Memory B cell (primary cell): Measurements from ENCODE around the gene NFIX.

ENCODE experiments used
- ATAC-seq: fragments of 150-1000 bp; cut with Tn5 transposase; 2 replicates; pipeline ENCODE4 v1.10.0; 2021; ENCODE audit warnings: low read depth, mild to moderate bottlenecking, moderate library complexity
- DNase-seq, 2 donors: peaks; one replicate each; pipeline ENCODE4 v3.0.0; 2022; ENCODE audit warnings: low spot score in 2 of 2
- H3K27ac Mint-ChIP-seq: one replicate; pipeline ENCODE4 v1.8.0; 2022; ENCODE audit warnings: mild to moderate bottlenecking, moderate library complexity, mixed read lengths
- H3K27me3 Mint-ChIP-seq: one replicate; pipeline ENCODE4 v1.8.0; 2022; ENCODE audit warnings: mixed read lengths
- H3K36me3 Mint-ChIP-seq: one replicate; pipeline ENCODE4 v1.8.0; 2022; ENCODE audit warnings: mild to moderate bottlenecking, mixed read lengths
- H3K4me1 Mint-ChIP-seq: one replicate; pipeline ENCODE4 v1.8.0; 2022; ENCODE audit warnings: mixed read lengths
- H3K4me3 Mint-ChIP-seq: one replicate; pipeline ENCODE4 v1.8.0; 2022; ENCODE audit warnings: mild to moderate bottlenecking, moderate library complexity, mixed read lengths
- H3K9me3 Mint-ChIP-seq: one replicate; pipeline ENCODE4 v1.8.0; 2022; ENCODE audit warnings: mixed read lengths

NFIX gene

GRCh38 chr19:13003081-13003480, 7.8 kb downstream of the NFIX start:
- DNase-seq: no peak
- no peak for ATAC-seq
- H3K4me1 Mint-ChIP-seq: peaks cover 2% of the 10 kb centered on the region
- peaks cover 20% of the 10 kb centered on the region for H3K27me3 Mint-ChIP-seq
- H3K4me3 Mint-ChIP-seq: no peak overlapping the region
- no peaks in the 10 kb centered on the region for H3K36me3 Mint-ChIP-seq
- H3K9me3 Mint-ChIP-seq: no peaks in the 10 kb centered on the region
- H3K27ac Mint-ChIP-seq: no peak overlapping the region

GRCh38 chr19:13004273-13004672, 9.0 kb downstream of the NFIX start:
- Mint-ChIP-seq H3K9me3 (no peaks in the 10 kb centered on the region), H3K27ac (no peak overlapping the region), H3K4me3 (no peak overlapping the region), H3K36me3 (no peaks in the 10 kb centered on the region), H3K4me1 (peaks cover 2% of the 10 kb centered on the region), H3K27me3 (peaks cover 25% of the 10 kb centered on the region)
- ATAC-seq: no peak
- no peak for DNase-seq

GRCh38 chr19:13005253-13005652, 10.0 kb downstream of the NFIX start:
- H3K27me3 Mint-ChIP-seq: peaks cover 28% of the 10 kb centered on the region
- no peaks in the 10 kb centered on the region for H3K36me3 Mint-ChIP-seq
- H3K4me3 Mint-ChIP-seq: no peak overlapping the region
- no peak for ATAC-seq
- no peak overlapping the region for H3K27ac Mint-ChIP-seq
- DNase-seq: no peak
- H3K9me3 Mint-ChIP-seq: no peaks in the 10 kb centered on the region
- peaks cover under 1% of the 10 kb centered on the region for H3K4me1 Mint-ChIP-seq

GRCh38 chr19:13005861-13006370, 10.6 kb downstream of the NFIX start:
- no peak for DNase-seq
- Mint-ChIP-seq H3K4me1 (no peaks in the 10 kb centered on the region), H3K27ac (no peak overlapping the region), H3K36me3 (no peaks in the 10 kb centered on the region), H3K4me3 (no peak overlapping the region), H3K27me3 (peaks cover 33% of the 10 kb centered on the region), H3K9me3 (no peaks in the 10 kb centered on the region)
- ATAC-seq: no peak

GRCh38 chr19:13006431-13007281, 11.4 kb downstream of the NFIX start:
- ATAC-seq: no peak
- no peak for DNase-seq
- no peak overlapping the region for H3K4me3 Mint-ChIP-seq

GRCh38 chr19:13007292-13008045, 12.2 kb downstream of the NFIX start:
- peaks cover 39% of the 10 kb centered on the region for H3K27me3 Mint-ChIP-seq
- no peak for ATAC-seq
- peaks cover under 1% of the 10 kb centered on the region for H3K4me1 Mint-ChIP-seq
- H3K36me3 Mint-ChIP-seq: no peaks in the 10 kb centered on the region
- no peak for DNase-seq
- no peak overlapping the region for H3K4me3 Mint-ChIP-seq
- H3K9me3 Mint-ChIP-seq: no peaks in the 10 kb centered on the region
- no peak overlapping the region for H3K27ac Mint-ChIP-seq

More at GRCh38 chr19:13006431-13007281, 11.4 kb downstream of the NFIX start:
- Mint-ChIP-seq H3K36me3 (no peaks in the 10 kb centered on the region), H3K27me3 (peaks cover 38% of the 10 kb centered on the region), H3K4me1 (no peaks in the 10 kb centered on the region), H3K27ac (no peak overlapping the region), H3K9me3 (no peaks in the 10 kb centered on the region)

GRCh38 chr19:13008926-13009787, 13.9 kb downstream of the NFIX start:
- Mint-ChIP-seq H3K4me3 (no peak overlapping the region), H3K9me3 (no peaks in the 10 kb centered on the region), H3K27ac (no peak overlapping the region), H3K36me3 (no peaks in the 10 kb centered on the region), H3K4me1 (peaks cover 5% of the 10 kb centered on the region), H3K27me3 (peaks cover 42% of the 10 kb centered on the region)
- ATAC-seq: no peak
- DNase-seq: no peak

- Mint-ChIP-seq H3K4me1 (peaks cover 10% of the 10 kb centered on the region), H3K4me3 (no peak overlapping the region), H3K36me3 (no peaks in the 10 kb centered on the region), H3K9me3 (no peaks in the 10 kb centered on the region), H3K27me3 (peaks cover 47% of the 10 kb centered on the region), H3K27ac (no peak overlapping the region)
- no peak for ATAC-seq
- no peak for DNase-seq
Measured at GRCh38 chr19:13010038-13010991, 15.0 kb downstream of the NFIX start.

- peaks cover 14% of the 10 kb centered on the region for H3K4me1 Mint-ChIP-seq
- ATAC-seq: no peak
- no peaks in the 10 kb centered on the region for H3K9me3 Mint-ChIP-seq
- DNase-seq: no peak
- H3K4me3 Mint-ChIP-seq: no peak overlapping the region
- no peak overlapping the region for H3K27ac Mint-ChIP-seq
- H3K36me3 Mint-ChIP-seq: no peaks in the 10 kb centered on the region
- H3K27me3 Mint-ChIP-seq: peaks cover 48% of the 10 kb centered on the region
Measured at GRCh38 chr19:13010992-13011652, 15.8 kb downstream of the NFIX start.

GRCh38 chr19:13011653-13012389, 16.5 kb downstream of the NFIX start:
- Mint-ChIP-seq H3K27ac (no peak overlapping the region), H3K36me3 (no peaks in the 10 kb centered on the region), H3K4me3 (no peak overlapping the region), H3K4me1 (peaks cover 14% of the 10 kb centered on the region), H3K27me3 (peaks cover 51% of the 10 kb centered on the region), H3K9me3 (no peaks in the 10 kb centered on the region)
- ATAC-seq: no peak
- DNase-seq: no peak

- ATAC-seq (no peak), DNase-seq (no peak)
- Mint-ChIP-seq H3K4me3 (peak overlapping the region; percentile 85), H3K27me3 (peaks cover 52% of the 10 kb centered on the region), H3K9me3 (no peaks in the 10 kb centered on the region), H3K27ac (peak overlapping the region; percentile 83), H3K36me3 (no peaks in the 10 kb centered on the region), H3K4me1 (peaks cover 14% of the 10 kb centered on the region)
Measured at GRCh38 chr19:13012390-13012689, 17.1 kb downstream of the NFIX start.
